GM18499 (cell line): ENCODE results near the gene CST3.
"Not testable (repeated sequence)": the region's sequence is repeated elsewhere in the genome, so short reads cannot be mapped to it uniquely, and the experiment has no call there.

ENCODE experiments used
- ATAC-seq: cut with Tn5 transposase; IDR thresholded peaks from one replicate; pipeline ENCODE4 v1.9.1; 2021; ENCODE audit warnings: moderate number of reproducible peaks; ENCODE audit not compliant: insufficient read depth, unreplicated experiment

CST3 gene

DNA sequence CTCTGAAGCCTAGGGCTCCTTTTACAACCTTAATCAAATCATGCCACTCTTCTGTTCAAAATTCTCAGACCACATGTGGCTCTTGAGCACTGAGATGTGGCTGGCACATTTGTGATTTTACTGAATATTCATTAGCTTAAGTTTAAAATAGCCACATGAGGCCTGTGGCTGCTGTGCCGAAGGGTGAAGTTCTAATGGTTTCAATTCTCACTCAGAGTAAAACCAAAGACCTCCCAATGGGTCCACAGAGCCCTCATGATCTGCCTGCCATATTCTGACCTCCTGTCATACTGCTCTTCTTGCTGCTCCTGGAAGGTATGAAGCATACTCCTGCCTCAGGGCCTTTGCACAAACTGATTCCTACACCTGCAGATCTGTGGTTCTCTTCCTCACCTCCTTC lies 7.8 kb upstream of the CST3 start:
- no peak for ATAC-seq

DNA sequence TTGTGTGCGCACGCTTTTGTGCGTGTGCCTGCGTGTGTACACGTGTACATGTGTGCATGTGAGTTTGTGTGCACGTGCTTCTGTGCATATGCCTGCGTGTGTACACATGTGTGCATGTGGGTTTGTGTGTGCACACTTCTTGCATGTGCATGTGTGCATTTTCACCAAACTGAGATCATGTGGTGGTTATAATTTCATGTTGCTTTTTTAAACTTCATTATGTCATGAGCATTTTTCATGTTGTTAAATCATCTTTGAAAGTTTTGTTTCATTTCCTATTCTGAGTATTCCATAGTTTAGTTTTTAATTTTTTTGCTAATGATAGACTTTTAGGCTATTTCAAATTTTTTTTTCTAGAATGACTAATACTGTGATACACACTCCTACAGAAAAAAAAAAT lies 6.4 kb upstream of the CST3 start:
- ATAC-seq, result no peak

DNA sequence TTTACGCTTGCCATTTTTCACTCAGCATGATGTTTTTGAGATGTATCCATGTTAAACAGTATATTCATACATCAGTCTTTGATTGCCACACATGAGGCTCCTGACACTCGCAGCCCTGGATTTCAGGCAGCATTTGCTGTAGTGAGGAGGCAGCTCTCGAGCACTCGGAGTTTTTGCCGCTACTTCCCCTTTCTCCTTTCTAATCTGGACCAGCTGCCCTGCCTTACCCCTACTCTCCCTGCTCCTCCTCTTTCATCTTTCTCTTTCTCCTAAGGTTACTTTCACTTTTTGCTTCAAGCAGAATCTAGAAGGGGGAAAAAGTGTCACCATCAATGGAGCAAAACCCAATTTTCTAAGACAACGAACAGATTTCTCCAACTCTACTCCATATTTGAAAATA lies 5.9 kb upstream of the CST3 start:
- ATAC-seq, result no peak

DNA sequence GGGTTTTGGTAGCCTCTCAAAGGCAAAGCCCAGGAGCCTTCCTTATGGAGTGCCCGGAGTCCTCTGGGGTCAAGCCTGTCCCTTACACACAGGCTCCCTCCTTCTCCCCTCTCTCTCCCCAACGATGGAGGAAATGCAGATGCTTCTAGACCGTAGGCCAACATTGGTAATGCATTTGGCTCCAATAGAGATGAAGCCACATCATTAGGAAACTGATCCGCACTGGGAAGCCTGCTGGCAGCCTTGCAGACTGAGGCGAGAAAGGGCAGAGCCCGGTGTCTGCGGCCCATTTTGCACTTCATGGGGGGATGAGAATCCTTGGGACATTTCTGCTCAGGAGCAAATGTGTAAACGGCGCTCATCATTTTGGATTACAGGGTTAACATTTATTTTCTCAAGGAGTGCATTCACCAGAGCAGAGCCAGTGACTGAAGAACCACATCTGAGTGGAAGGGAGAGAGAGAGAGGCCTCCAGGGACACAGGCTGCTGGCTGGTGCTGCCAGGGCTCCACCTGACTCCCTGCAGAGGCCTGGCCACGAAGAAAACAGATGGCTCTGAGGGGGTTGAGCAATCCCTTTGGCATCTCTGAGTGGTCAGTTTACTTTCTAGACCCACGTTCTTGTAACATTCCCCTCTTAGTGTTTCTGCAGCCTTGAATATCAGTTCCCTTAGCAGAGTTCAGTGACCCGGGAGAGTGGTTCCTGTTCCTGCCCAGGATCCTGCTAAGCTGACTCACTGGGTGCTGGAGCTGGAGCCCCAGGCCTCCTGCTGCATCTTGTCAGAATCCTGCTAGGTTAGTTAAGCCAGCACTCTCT lies 4.4 kb upstream of the CST3 start:
- no peak for ATAC-seq

DNA sequence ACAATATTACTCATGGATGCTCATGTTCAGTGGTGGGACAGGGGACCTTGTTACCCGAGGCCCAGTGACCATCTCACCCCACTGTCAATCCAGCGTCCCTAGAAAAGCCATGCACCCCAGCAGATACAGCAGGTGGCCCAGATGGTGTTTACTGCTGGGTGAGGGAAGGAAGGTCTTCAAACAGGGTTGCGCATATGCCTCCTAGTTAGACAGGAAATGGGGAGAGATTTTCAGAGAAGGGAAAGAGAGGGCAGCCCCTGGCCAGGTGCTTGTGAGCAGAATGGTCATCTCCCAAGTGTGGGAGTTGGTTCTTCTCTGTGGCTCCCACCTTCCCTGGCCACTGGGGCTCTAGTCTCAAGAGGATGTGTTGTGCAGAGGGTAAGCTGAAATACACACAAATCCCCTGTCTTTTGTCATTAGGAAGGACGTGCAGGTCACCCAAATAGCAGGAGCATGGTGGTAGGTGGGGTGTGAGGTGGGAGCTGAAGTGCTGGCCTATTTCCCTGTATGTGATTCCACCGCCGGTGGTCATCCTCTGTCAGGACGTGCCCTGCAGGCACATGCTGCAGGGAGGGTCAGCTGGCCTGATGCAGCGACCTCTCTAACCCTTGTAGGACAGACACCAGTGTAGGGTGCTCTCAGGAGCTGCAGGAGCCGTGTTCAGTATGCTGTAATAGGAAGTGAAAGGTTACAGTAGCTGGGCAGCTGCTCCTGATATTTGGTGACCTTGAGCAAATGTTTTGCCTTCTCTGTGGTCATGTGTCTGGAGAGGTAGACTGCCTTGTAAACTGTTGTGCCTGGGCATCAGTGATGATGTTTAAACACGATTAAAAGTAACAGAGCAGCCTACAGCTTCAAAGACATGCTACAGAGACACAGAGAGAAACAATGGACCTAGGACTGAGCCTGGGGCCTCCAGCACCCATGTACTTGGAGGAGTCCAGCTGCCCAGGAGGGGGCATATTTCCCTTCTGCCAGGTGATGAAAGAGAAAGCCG lies 3.2 kb upstream of the CST3 start:
- no peak for ATAC-seq

DNA sequence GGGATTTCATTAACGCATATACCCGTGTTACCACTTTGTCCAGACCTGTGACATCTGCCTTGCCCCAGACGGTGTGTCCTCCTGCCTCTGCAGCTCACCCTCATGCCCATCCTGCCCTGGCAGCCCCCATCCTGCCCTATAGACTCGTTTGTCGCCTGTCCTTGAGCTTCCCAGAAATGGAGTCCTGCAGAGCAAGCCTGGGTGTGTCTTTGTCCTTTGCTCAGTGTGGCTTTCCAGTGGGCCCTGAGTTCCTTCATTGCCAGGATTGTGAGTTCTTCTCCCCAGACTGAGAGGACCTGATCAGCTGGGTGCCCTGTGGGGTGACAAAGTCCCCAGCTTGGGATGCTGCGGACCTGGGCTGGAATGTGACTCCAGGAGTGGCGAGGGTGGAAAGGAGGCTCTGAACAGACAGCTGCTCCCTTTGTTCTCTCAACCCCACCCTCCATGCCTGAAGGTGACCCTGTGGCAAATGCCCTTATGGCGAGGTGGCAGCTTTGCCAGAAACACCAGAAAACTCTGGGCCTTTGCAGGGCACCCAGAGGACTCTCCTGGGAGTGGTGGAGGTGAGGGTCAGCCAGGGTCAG lies 2.4 kb upstream of the CST3 start:
- ATAC-seq, result no peak

DNA sequence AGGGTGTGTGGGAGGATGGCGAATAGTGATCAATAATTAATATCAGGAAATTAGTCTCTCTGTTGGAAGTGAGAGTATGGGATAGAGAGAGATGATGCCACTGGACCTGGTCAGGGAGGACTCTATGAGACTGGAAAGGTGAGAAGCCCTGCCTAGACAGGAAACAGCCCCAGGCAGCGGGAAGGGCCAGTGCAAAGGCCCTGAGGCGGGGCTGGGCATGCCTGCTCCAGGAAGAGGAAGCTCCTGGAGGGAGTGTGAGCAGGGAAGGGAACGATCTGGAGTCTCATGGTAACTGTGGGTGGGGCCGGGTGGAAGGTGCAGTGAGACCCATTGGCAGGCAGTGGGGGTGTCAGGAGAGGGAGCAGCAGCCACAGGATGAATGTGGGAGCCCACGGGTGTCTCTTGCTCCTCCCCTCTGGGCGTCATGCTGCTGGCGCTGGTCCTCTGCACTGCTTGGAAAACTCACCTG lies 1.8 kb upstream of the CST3 start:
- ATAC-seq, result no peak

DNA sequence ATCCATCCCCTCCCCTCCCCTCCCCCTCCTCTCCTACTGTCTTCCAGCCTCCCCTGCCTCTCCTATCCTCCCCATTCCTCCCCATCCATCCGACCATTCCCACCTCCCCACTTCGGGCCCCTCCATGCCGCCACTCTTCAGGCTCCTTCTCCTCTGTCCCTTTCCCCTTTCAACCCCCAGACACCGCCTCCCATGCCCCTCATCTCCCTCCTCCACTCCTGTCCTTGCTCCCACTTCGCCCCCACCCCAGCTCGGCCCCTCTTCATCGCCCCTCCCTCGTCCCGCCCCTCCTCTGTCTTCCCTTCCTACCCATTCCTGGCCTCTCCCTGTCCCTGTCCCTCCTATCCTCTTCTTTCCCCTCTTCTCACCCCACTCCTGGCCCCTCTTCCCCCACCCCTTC lies 554 bp upstream of the CST3 start:
- ATAC-seq, result no peak

DNA sequence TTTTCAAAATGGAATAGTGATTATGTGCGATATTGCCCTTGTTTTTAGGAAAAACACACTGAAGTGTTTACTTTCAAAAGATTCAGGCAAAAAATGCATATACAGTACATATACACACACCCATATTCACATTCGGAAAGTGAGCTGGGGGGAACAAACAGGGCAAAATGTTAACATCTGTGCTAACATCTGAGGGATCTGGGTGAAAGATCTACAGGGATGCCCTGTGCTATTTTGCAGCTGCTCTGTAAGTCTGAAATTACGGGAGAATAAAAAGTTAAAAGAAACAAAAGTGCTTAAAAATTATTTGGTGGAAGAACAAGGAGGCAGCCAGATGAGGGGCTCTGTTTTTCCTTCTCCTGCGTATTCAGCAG lies 860 bp downstream of the CST3 start:
- ATAC-seq, result no peak

DNA sequence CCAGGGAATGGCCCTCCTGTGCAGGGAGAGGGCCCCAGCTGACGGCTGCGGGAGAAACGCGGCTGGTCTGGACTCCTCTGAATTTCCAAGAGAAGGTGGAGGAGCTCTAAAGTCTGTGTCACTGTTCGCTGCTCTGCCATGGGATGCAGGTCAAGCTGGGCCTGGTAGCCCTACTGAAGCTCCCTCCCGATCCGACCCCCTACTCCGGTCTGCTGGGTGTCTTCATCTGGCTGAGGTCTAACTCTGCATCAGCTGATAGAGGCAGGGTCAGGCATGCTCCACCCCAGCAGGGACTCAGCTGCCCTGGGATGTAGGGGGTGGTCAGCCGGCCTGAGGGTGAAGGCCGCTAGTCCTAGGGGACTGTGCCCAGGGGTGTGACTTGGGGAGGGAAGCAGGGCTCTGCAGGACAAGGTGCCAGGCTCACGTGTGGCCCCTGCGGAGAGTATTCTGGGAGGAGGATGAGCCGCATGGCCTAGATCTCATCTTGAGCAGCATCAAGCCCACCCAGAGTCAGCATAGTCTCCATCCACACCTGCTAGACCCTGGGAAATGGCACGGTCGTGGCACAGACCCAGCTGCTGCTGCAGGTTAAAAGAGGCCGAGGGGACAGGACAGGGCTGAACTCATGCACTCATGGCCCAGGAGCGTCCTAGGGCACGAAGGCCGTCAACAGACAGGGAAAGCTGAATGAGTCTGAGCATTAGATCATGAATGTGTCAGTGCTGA lies 1.4 kb downstream of the CST3 start:
- no peak for ATAC-seq

DNA sequence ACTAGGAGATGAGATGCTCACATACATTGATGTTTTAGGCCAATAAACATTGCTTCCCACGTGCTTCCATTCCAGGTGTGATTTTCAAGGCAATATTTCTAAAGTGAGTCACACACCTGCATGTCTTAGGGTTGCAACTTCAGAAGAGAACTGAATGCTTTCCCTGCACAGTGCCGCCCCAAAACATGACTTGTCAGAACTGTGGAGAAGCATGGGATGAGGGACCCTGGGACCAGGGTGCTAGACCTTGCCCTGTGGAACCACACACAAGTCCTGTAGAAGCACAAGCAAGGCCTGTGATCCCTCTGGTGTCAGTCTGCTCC lies 2.0 kb downstream of the CST3 start:
- ATAC-seq, result not testable (repeated sequence)

DNA sequence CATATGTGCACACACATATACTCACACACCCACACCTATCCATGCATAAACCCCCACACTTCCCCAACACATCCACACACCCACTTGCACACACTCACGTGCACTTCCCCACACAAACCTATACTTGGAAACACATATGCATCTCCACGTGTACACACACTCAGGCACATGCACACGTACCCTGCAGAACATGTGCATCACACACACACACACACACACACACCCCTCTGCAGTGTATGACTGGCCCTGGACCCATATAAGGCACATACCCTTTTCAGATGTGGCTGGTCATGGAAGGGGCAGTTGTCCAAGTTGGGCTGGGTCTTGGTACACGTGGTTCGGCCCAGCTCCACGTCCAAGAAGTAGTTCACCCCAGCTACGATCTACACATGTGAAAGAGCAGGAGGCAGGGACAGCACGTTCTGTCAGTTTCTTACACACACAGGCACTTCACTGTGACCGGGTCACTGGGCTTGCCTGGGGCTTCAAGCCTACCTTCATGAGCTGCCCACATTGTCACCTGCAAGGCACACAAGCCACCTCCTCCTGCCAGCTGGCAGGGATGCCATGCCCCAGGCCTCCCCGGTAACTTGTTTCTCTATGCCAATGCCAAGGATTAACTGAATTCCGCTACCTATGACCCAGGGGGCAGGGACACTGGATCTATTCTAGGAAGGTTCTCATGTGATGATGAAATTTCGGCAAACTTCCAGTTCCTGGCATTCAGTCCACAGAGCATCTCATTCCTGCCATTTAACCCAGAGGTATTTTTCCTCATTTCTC lies 2.6 kb downstream of the CST3 start:
- ATAC-seq, result no peak

DNA sequence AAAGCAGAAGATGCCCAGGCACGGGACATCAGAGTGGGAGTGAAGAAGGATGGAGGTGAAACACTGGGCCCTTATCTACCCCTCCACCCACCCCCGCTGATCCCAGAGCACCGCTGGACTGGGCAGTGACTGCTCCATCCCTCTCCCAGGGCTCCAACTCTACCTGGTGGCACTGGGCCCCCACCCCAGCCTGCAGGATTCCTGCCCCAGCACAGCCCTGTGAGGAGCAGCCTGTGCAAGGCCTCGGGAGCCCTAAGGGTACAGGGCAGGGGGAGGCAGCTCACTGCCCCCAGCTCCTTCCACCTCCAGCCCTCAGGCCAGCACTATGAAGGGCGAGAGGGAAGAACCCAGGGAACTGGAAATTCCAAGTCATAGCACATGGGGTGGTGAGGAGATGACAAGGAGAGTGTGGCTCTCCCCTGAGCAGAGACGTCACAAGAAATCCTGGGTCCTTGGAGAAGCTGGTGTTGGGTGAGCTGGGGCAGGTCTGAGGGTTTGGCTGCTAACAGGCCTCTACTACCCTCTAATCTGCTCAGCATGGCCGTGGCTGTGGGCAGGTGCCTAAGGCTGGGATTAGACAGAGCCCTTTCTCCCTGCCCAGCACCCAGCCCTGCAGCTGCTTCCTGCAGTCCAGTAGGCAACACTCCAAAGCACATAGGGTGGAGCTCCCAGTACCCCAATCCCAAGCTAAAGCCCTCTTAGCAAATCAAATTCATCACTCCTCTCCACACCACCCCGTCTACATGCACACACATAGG lies 3.5 kb downstream of the CST3 start:
- ATAC-seq, result no peak

DNA sequence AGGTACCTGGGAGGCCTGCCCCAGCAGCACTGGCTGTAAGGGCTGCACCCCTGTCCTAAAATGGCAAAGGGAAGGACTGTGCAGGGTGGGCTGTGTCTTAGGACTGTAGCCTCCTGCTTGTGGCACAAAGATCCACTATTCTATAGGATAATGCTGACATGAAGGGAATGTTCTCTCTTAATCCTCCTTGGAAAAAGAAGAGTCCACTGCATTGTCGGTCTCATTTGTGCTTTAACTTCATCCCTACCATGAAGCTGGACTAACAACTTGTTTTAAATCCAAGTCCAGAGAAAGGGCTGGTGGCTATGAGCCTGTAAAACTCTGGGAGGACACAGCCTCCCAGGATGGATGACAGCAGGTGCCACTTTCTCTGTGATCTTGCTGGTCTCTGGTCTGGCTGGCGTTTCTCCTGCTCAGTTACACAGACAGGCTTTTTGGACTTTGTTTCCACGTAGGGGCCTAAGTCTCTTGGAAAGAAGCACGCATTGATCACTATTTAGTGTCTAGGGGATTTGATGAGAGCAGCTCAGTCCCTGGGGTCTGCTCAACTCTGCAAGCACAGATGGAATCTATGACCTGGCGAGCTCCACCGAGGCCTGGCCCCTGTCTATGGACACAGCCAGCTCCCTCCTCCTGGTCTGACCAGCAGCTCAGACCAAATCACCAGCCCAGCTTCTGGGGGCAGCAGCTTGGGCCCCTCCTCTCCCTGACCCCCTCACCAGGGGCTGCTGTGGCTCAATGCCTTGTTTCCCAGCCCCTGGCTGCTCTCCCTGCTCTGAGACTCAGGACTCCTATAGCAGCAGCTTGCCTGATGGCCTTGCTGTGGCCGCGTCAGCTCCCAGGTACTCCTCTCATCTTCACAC lies 4.8 kb downstream of the CST3 start:
- no peak for ATAC-seq

DNA sequence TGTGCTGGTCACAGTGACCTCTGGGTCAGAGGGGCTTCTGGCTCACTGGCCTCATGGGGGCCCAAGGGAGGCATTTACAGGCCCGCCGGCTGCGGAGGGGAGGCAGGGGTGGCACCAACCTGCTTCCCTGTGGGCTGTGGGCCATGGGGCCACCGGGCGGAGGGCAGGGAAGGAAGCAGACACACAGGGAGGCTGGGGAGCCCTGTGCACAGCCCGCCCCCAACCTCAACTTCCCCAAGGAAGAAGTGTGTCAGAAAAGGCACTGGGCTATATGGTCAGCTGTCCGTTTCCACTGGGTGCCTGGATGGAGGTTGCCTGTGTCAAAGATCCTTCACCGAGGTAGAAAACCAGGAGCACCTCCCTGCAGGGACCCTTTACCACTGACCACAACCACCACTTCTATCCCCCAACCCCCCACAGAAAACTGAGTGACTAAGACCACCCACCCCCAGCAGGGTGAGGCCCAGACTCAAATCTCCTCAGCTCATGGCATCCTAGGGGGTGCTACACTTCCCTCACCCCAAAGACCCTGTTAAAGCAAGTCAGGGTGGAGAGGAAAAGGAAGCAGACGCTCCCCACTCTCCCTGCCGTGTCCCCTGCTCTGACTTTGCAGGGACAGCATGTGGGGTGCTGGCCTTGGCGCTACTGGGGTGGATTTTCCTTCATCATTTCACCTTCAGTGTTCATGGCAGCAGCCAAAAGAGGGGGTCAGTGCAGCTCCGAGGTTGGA lies 5.6 kb downstream of the CST3 start:
- ATAC-seq, result no peak

DNA sequence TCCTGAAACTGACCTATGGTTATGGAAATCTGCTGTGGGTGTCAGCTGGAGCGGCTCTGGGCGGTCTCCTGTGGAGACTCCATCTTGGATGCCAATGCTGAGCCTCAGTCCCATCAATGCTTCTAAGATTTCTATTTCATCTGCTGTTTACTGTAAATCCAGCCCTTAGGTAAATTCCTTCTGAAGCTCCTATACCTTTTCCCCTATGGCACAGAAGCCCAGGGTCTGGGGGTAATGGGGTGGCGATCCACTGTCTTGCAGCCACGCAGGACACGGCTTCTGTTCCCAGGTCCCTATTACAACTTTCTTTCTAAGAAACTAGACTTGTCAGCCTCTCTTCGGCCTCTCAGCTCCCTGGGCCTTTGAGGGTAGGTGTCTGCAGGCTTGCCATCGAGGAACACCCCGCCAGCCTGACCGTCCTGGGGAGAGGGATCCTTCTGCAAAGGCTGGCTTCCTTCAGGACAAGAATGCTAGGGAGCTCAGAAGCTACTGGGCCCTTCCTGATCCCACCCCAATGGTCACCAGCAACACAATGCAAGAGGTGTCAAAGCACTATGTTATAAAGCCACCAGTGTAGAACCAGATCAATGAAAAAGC lies 6.4 kb downstream of the CST3 start:
- no peak for ATAC-seq

DNA sequence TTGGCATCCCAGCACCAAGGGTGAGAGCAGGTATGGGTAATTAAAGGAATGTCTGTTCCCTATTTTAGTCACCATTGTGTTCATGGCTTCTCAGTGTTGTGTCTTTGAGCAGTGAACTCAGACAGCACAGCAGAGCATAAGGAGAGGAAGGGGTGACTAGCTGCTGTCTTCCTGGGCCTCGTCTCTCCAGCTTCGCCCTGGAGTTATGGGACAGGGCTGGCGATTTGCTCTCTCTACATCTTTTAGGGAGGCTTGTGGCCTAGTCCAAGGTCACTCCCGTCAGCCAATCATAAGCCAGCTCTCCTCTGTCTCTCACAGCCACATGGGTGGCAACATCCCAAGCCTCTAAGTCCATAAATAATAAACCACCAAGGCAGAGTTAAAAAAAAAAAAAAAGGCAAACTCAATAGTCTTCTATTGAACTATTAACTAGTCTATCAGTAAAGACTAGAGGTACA lies 7.3 kb downstream of the CST3 start:
- no peak for ATAC-seq
